SK-N-SH (cell line): ENCODE data around the gene PRXL2B. TPM values are rescaled to one million over a fixed set of nuclear protein-coding genes. Genes with fewer than 3 reads are reported as not detected.

Source experiments
- CTCF ChIA-PET: fragments of 300-600, 350-600 bp; formaldehyde crosslinking; extraction: SDS; loops from one replicate; lab custom pipeline; 2021; lab: Yijun Ruan, JAX
- POLR2A ChIA-PET: fragments of 350-600 bp; sonication (Branson Sonifier 250); formaldehyde crosslinking; extraction: SDS; loops from one replicate; lab custom pipeline; 2020; ENCODE audit warnings: antibody characterized with exemption, inconsistent platforms; lab: Yijun Ruan, JAX
- DNase-seq: peaks from one replicate; pipeline ENCODE4 v3.0.0; 2012
- H2AFZ ChIP-seq: fragments of 200-600 bp; sonication (generic); 2 replicates; pipeline ENCODE4 v1.8.1; 2016; ENCODE audit warnings: antibody characterized with exemption, mild to moderate bottlenecking, low read depth
- H3F3A ChIP-seq: fragments of 200-600 bp; sonication (generic); replicated peaks from 2 replicates; pipeline ENCODE3; 2016; ENCODE audit warnings: antibody characterized with exemption, mild to moderate bottlenecking; ENCODE audit not compliant: insufficient read depth
- H3K27ac ChIP-seq, 2 experiments: fragments of 200-500 bp in 1 of 2; fragments of 200-600 bp in 1 of 2; sonication (Bioruptor generic) in 1 of 2; sonication (generic), shearing (Covaris generic) in 1 of 2; 2 replicates each; pipeline versions ENCODE4 v1.5.1 to v1.6.1; 2014 to 2016; ENCODE audit warnings: low read depth in 2 of 2, inconsistent platforms in 1 of 2, low read length in 1 of 2, mild to moderate bottlenecking in 1 of 2, mixed read lengths in 1 of 2
- H3K27me3 ChIP-seq: fragments of 200-600 bp; sonication (generic), shearing (Covaris generic); 2 replicates; pipeline ENCODE4 v1.6.1; 2016; ENCODE audit warnings: mixed run types; ENCODE audit not compliant: insufficient read depth
- H3K36me3 ChIP-seq, 2 experiments: fragments of 200-500 bp in 1 of 2; fragments of 200-600 bp in 1 of 2; sonication (Bioruptor generic) in 1 of 2; sonication (generic) in 1 of 2; replicated peaks in 1 of 2; 2 replicates each; pipeline versions ENCODE3 to v1.5.1; 2014 to 2016; ENCODE audit warnings: low read length in 1 of 2, mild to moderate bottlenecking in 1 of 2; ENCODE audit not compliant: insufficient read depth in 2 of 2, control insufficient read depth in 1 of 2
- H3K4me1 ChIP-seq, 2 experiments: fragments of 200-500 bp in 1 of 2; fragments of 200-600 bp in 1 of 2; sonication (Bioruptor generic) in 1 of 2; sonication (generic), shearing (Covaris generic) in 1 of 2; 2 replicates each; pipeline versions ENCODE4 v1.5.1 to v1.6.1; 2014 to 2016; ENCODE audit warnings: low read depth in 1 of 2, low read length in 1 of 2, mixed run types in 1 of 2; ENCODE audit not compliant: insufficient read depth in 2 of 2, control insufficient read depth in 1 of 2
- H3K4me2 ChIP-seq: fragments of 200-600 bp; sonication (generic), shearing (Covaris generic); 2 replicates; pipeline ENCODE4 v1.6.1; 2017; ENCODE audit warnings: mixed run types
- H3K4me3 ChIP-seq, 2 experiments: fragments of 200-500 bp in 1 of 2; fragments of 200-600 bp in 1 of 2; sonication (Bioruptor generic) in 1 of 2; sonication (generic), shearing (Covaris generic) in 1 of 2; 2 replicates each; pipeline versions ENCODE4 v1.5.1 to v1.8.1; 2014 to 2016; ENCODE audit warnings: low read depth in 2 of 2, inconsistent platforms in 1 of 2, low read length in 1 of 2, mild to moderate bottlenecking in 1 of 2, mixed read lengths in 1 of 2, moderate library complexity in 1 of 2
- H3K79me2 ChIP-seq: fragments of 200-600 bp; sonication (generic); 2 replicates; pipeline ENCODE4 v1.8.1; 2017; ENCODE audit warnings: mild to moderate bottlenecking; ENCODE audit not compliant: insufficient read depth
- H3K9ac ChIP-seq: fragments of 200-600 bp; sonication (generic); 2 replicates; pipeline ENCODE4 v1.6.1; 2017; ENCODE audit warnings: mixed run types
- H3K9me2 ChIP-seq: fragments of 200-600 bp; sonication (generic); 2 replicates; pipeline ENCODE4 v1.6.1; 2017; ENCODE audit warnings: mixed run types
- H3K9me3 ChIP-seq: fragments of 200-600 bp; sonication (generic); 2 replicates; pipeline ENCODE4 v1.6.1; 2017; ENCODE audit warnings: mixed run types, mild to moderate bottlenecking, moderate library complexity
- H4K20me1 ChIP-seq: fragments of 200-600 bp; sonication (generic); 2 replicates; pipeline ENCODE4 v1.6.1; 2017; ENCODE audit warnings: mild to moderate bottlenecking, mixed run types; ENCODE audit not compliant: insufficient read depth
- CHD2 ChIP-seq: fragments of 150-350 bp; IDR thresholded peaks from 2 replicates; pipeline ENCODE4 v1.6.1; 2018; ENCODE audit warnings: low read length; ENCODE audit not compliant: partially characterized antibody
- ELF1 ChIP-seq: IDR thresholded peaks from 2 replicates; pipeline ENCODE4 v1.4.0; 2012
- EP300 ChIP-seq, 2 experiments: IDR thresholded peaks; 2 replicates each; pipeline versions ENCODE4 v1.4.0 to v1.6.1; 2012; ENCODE audit warnings: borderline replicate concordance in 1 of 2, low read depth in 1 of 2, low read length in 1 of 2
- EZH2phosphoT487 ChIP-seq: fragments of 200-600 bp; sonication (generic); IDR thresholded peaks from 2 replicates; pipeline ENCODE4 v1.6.1; 2017; ENCODE audit warnings: low read depth, mixed run types, mild to moderate bottlenecking, antibody characterized with exemption, moderate library complexity, borderline replicate concordance
- FOXJ3 ChIP-seq: sonication (generic); formaldehyde crosslinking; IDR thresholded peaks from 2 replicates; pipeline ENCODE4 v1.5.1; 2020; ENCODE audit warnings: mild to moderate bottlenecking, missing genetic modification reagents
- FOXM1 ChIP-seq: IDR thresholded peaks from 2 replicates; pipeline ENCODE4 v1.4.0; 2012; ENCODE audit warnings: low read depth, mild to moderate bottlenecking
- GATA2 ChIP-seq: sonication (generic); formaldehyde crosslinking; IDR thresholded peaks from 2 replicates; pipeline ENCODE4 v1.5.0; 2020; ENCODE audit warnings: mild to moderate bottlenecking, missing genetic modification reagents
- MXI1 ChIP-seq: IDR thresholded peaks from 2 replicates; pipeline ENCODE4 v1.6.1; 2012; ENCODE audit warnings: mild to moderate bottlenecking, low read depth, low read length, improper control_type of control experiment
- NFIC ChIP-seq: IDR thresholded peaks from 2 replicates; pipeline ENCODE4 v1.4.0; 2012; ENCODE audit warnings: borderline replicate concordance
- NRF1 ChIP-seq: IDR thresholded peaks from 2 replicates; pipeline ENCODE4 v1.6.1; 2012; ENCODE audit warnings: low read depth, mild to moderate bottlenecking, low read length
- PBX3 ChIP-seq: IDR thresholded peaks from 2 replicates; pipeline ENCODE4; 2012
- POLR2AphosphoS5 ChIP-seq: IDR thresholded peaks from 2 replicates; pipeline ENCODE4 v1.6.1; 2012; ENCODE audit warnings: low read depth, low read length
- REST ChIP-seq: IDR thresholded peaks from 2 replicates; pipeline ENCODE4 v1.6.1; 2012; ENCODE audit warnings: mild to moderate bottlenecking, low read depth, low read length, moderate library complexity
- RFX5 ChIP-seq: IDR thresholded peaks from 2 replicates; pipeline ENCODE4 v1.6.1; 2012; ENCODE audit warnings: mild to moderate bottlenecking, improper control_type of control experiment, low read length
- SIN3A ChIP-seq: IDR thresholded peaks from 2 replicates; pipeline ENCODE4 v1.6.1; 2012; ENCODE audit warnings: low read depth, mild to moderate bottlenecking, low read length, moderate library complexity, borderline replicate concordance
- SMC3 ChIP-seq: IDR thresholded peaks from 2 replicates; pipeline ENCODE4 v1.6.1; 2012; ENCODE audit warnings: low read depth, low read length, improper control_type of control experiment
- TAF1 ChIP-seq: IDR thresholded peaks from 2 replicates; pipeline ENCODE4 v1.6.1; 2012; ENCODE audit warnings: low read depth, mild to moderate bottlenecking, low read length, moderate library complexity, borderline replicate concordance
- TEAD4 ChIP-seq: IDR thresholded peaks from 2 replicates; pipeline ENCODE4 v1.4.0; 2012; ENCODE audit warnings: mild to moderate bottlenecking, borderline replicate concordance; ENCODE audit not compliant: insufficient read depth
- USF2 ChIP-seq: fragments of 150-350 bp; IDR thresholded peaks from 2 replicates; pipeline ENCODE4 v1.6.1; 2017; ENCODE audit warnings: antibody characterized with exemption, low read length, low read depth, borderline replicate concordance
- ZBTB33 ChIP-seq: IDR thresholded peaks from 2 replicates; pipeline ENCODE4 v1.4.0; 2012; ENCODE audit warnings: low read depth, borderline replicate concordance
- WGBS: methylation state at CpG from one replicate; pipeline ENCODE4 v1.1.6; 2017; ENCODE audit warnings: low lambda C conversion rate; 5-methylcytosine and 5-hydroxymethylcytosine counted together
- polyA plus RNA-seq, 3 experiments: library from polyadenylated mRNA; depleted of rRNA; stranded (reverse); fragments of >200 nt; gene quantifications; 2 replicates each; pipeline ENCODE4 v1.2.3, GENCODE V29; 2012

Gene PRXL2B
- polyA plus RNA-seq, 1 of the 3 experiments (the other 2 are of a cell fraction), result 33.7 TPM

GRCh38 chr1:2541619-2542245 is 44.8 kb upstream of the PRXL2B start:
- WGBS, result 84% methylated on average over 22 of the region's 25 CpGs
- H4K20me1 ChIP-seq, result no peaks in the 10 kb centered on the region
- POLR2A ChIA-PET, result interaction anchor here (3.5 to 3.6 kb wide), 2 partner anchors 15 to 61 kb away, joined by 19 to 24 read pairs; partner anchors contain the start of gene PANK4

More at GRCh38 chr1:2541619-2542245, 44.8 kb upstream of the PRXL2B start:
- no peak for DNase-seq
- TF ChIP-seq FOXJ3 (no peak), SIN3A (no peak), ZBTB33 (no peak), FOXM1 (no peak), REST (no peak), POLR2AphosphoS5 (no peak), MXI1 (no peak), ELF1 (no peak), NRF1 (no peak), PBX3 (no peak), GATA2 (CRISPR knock-in tag) (no peak), EP300 (IDR thresholded peaks at IDR 0.05; ENCODE audit: borderline replicate concordance in 1 of 2, low read depth in 1 of 2, low read length in 1 of 2) (no peak), TAF1 (no peak), TEAD4 (no peak), SMC3 (no peak), EZH2phosphoT487 (no peak), RFX5 (no peak), NFIC (no peak), USF2 (no peak), CHD2 (no peak)
- H3K9me2 ChIP-seq, result no peaks in the 10 kb centered on the region
- H3K27ac ChIP-seq, result peak overlapping the region in 1 of 2 experiments; percentile 97; a peak in 1 of 4 replicates
- no peaks in the 10 kb centered on the region for H3K36me3 ChIP-seq
- H3K79me2 ChIP-seq, result no peaks in the 10 kb centered on the region
- H3K9me3 ChIP-seq, result no peaks in the 10 kb centered on the region
- H2AFZ ChIP-seq, result no peak overlapping the region
- CTCF ChIA-PET, result interaction anchor here (1.0 to 1.5 kb wide), 3 partner anchors 35 to 127 kb away, joined by 3 to 6 read pairs (median 3); no protein-coding TSS in a partner anchor
- no peaks in the 10 kb centered on the region for H3F3A ChIP-seq
- no peak overlapping the region for H3K4me3 ChIP-seq
- no peaks in the 10 kb centered on the region for H3K27me3 ChIP-seq
- peaks cover 0 to 46% of the 10 kb centered on the region in 2 experiments; a peak in 1 of 4 replicates for H3K4me1 ChIP-seq
- no peak overlapping the region for H3K9ac ChIP-seq
- H3K4me2 ChIP-seq, result no peak overlapping the region
